ENCODE results near the gene OPHN1. TPM values are rescaled to one million over a fixed set of nuclear protein-coding genes. Genes with fewer than 3 reads are reported as not detected.

The OPHN1 gene
- total RNA-seq, 3 donors from 2014 or later: 7.5 to 9.5 (median 7.6) TPM

DNA sequence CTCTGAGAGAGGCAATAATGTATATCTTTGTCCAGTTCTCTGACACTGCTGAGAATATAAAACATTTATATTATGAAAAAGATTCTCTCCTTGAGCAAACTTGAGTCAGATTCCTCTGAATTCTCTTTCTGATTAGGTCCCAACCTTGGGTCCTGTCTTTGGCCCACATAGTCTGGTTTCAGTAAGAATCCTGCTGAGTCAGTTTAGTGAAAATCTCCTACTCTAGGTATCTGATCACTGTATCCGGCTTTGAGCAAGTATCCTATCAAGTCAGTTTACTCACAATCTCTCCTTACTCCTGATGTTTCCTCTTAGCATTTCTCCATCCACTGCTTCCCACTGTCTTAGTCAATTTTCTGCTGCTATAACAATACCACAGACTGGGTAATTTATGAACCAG, 253.9 kb downstream of the OPHN1 start:
- Histone ChIP-seq H3K36me3 (ENCODE audit: low read depth) (no peaks in the 10 kb centered on the region), H3K4me1 (ENCODE audit: low read depth) (no peaks in the 10 kb centered on the region), H3K4me3 (no peak overlapping the region), H3K9me3 (no peaks in the 10 kb centered on the region)
- ATAC-seq (no peak), DNase-seq (no peak)
- intact Hi-C loops (cut with DNase I, micrococcal nuclease): no loop called here
- TF ChIP-seq, protein P1, sequence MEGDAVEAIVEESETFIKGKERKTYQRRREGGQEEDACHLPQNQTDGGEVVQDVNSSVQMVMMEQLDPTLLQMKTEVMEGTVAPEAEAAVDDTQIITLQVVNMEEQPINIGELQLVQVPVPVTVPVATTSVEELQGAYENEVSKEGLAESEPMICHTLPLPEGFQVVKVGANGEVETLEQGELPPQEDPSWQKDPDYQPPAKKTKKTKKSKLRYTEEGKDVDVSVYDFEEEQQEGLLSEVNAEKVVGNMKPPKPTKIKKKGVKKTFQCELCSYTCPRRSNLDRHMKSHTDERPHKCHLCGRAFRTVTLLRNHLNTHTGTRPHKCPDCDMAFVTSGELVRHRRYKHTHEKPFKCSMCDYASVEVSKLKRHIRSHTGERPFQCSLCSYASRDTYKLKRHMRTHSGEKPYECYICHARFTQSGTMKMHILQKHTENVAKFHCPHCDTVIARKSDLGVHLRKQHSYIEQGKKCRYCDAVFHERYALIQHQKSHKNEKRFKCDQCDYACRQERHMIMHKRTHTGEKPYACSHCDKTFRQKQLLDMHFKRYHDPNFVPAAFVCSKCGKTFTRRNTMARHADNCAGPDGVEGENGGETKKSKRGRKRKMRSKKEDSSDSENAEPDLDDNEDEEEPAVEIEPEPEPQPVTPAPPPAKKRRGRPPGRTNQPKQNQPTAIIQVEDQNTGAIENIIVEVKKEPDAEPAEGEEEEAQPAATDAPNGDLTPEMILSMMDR (IDR thresholded peaks at IDR 0.05): no peak

DNA sequence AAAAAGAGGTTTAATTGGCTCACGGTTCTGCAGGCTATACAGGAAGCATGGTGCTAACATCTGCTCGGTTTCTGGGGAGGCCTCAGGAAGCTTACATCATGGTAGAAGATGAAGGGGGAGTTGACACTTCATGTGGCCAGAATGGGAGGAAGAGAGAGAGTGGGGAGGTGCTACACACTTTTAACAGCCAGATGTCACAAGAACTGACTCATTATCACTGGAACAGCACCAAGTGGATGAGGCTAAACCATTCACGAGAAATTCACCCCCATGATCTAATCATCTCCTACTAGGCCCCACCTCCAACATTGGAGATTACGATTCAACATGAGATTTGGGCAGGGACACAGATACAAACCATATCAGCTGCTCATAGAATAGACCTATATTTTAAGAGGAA, 255.8 kb downstream of the OPHN1 start:
- intact Hi-C loops (cut with DNase I, micrococcal nuclease): no loop called here
- no peak for ATAC-seq
- DNase-seq: no peak
- no peaks in the 10 kb centered on the region for H3K9me3 ChIP-seq
- TF ChIP-seq, protein P1 (IDR thresholded peaks at IDR 0.05): no peak
- H3K4me1 ChIP-seq (ENCODE audit: low read depth): no peaks in the 10 kb centered on the region
- H3K36me3 ChIP-seq (ENCODE audit: low read depth): no peaks in the 10 kb centered on the region
- no peak overlapping the region for H3K4me3 ChIP-seq

DNA sequence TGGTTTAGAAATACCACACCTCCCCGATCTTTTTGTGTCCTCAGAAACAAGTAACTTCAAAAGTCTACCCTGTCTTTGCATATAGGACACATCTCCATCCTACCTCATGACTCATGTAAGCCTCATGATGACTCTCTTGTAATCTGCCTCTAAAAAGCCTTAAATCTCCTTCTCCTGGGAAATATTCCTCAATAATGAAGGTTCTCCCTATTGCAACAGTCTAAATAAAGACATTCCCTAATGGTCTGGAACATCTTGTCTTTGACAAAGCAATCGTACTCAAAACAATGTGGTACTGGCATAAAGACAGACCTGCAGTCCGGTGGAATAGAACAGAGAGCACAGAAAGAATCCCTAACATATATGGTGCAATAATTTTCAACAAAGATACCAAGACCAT, 257.7 kb downstream of the OPHN1 start:
- H3K9me3 ChIP-seq: no peaks in the 10 kb centered on the region
- TF ChIP-seq, protein P1 (IDR thresholded peaks at IDR 0.05): no peak
- no peaks in the 10 kb centered on the region for H3K4me1 ChIP-seq (ENCODE audit: low read depth)
- intact Hi-C loops (cut with DNase I, micrococcal nuclease): no loop called here
- H3K36me3 ChIP-seq (ENCODE audit: low read depth): no peaks in the 10 kb centered on the region
- H3K4me3 ChIP-seq: no peak overlapping the region
- no peak for ATAC-seq
- DNase-seq: no peak

DNA sequence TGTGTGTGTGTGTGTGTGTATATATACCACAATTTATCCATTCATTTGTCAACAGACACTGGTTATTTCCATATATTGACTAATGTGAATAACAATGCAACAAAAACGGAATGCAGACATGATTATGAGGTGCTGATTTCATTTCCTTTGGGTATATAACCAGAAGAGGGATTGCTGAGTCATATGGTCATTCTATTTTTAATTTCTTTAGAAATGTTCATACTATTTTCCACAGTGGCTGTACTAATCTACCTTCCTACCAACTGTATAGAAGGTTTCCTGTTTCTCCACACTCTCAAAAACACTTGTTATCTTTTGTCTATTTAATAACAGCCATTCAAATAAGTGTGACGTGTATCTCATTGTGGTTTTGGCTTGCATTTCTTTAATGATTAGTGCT, 269.9 kb downstream of the OPHN1 start:
- ATAC-seq: no peak
- intact Hi-C loops (cut with DNase I, micrococcal nuclease): no loop called here
- Histone ChIP-seq H3K4me3 (no peak overlapping the region), H3K9me3 (no peaks in the 10 kb centered on the region), H3K36me3 (ENCODE audit: low read depth) (no peaks in the 10 kb centered on the region), H3K4me1 (ENCODE audit: low read depth) (no peaks in the 10 kb centered on the region)
- TF ChIP-seq, protein P1 (IDR thresholded peaks at IDR 0.05): no peak
- DNase-seq: no peak

DNA sequence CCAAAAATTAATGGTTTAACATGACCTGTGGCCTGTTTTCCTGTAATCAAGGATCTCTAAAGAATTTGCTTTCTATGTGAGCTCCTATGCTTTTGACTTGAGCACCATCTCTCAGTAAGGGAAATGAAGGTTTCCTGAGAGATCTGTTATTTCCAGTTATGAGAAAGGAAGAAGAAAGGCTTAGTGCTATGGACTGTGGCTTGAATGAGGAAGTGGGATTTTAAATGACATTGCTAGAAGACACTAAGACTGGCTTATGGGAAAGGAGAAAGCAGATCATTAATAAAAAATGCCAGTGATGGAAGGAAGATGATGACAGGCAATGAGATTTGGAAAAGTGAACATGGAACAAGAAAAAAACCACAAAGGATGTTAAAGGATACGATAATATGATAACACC, 285.4 kb downstream of the OPHN1 start:
- ATAC-seq: no peak
- intact Hi-C loops (cut with DNase I, micrococcal nuclease): no loop called here

More for the DNA sequence above, 285.4 kb downstream of the OPHN1 start:
- DNase-seq: no peak
- H3K9me3 ChIP-seq: no peaks in the 10 kb centered on the region
- H3K36me3 ChIP-seq (ENCODE audit: low read depth): no peaks in the 10 kb centered on the region
- H3K4me3 ChIP-seq: no peak overlapping the region
- H3K4me1 ChIP-seq (ENCODE audit: low read depth): no peaks in the 10 kb centered on the region
- TF ChIP-seq, protein P1 (IDR thresholded peaks at IDR 0.05): no peak

All from mucosa of descending colon (tissue), 3 donors.